ENCODE results near the gene SPACA5. TPM values are rescaled to one million over a fixed set of nuclear protein-coding genes. Genes with fewer than 3 reads are reported as not detected.

The SPACA5 gene
- total RNA-seq = not detected in 2 replicates

GRCh38 chrX:48006688-48007087, at the start of gene SPACA5:
Gene SPACA5 (plus strand): TSS chrX:48006988. CDS start chrX:48007803, 815 bp downstream.

GRCh38 chrX:48003758-48004457, 2.9 kb upstream of the SPACA5 start, which contains the start of gene ZNF182:
Gene ZNF182 (minus strand): TSS chrX:48003989. CDS start chrX:48002609, 1,380 bp downstream.

Other genes starting within 250 kb of the SPACA5 start
- gene ZNF81, start 170.1 kb upstream of the SPACA5 start, total RNA-seq = 7.6 and 8.4 TPM in 2 replicates
- gene ZNF182, start 3.0 kb upstream of the SPACA5 start, total RNA-seq = 2.8 and 3.1 TPM in 2 replicates
- gene ZNF630, start 64.7 kb downstream of the SPACA5 start, total RNA-seq = 1.2 and 2.9 TPM in 2 replicates
- gene SPACA5B, start 123.6 kb downstream of the SPACA5 start, total RNA-seq = not detected in 2 replicates
- gene SSX5, start 189.8 kb downstream of the SPACA5 start, total RNA-seq = not detected in 2 replicates
- gene SSX1, start 248.4 kb downstream of the SPACA5 start, total RNA-seq = not detected in 2 replicates